H1 (cell line): ENCODE data around the gene COX6A2. TPM values are rescaled to one million over a fixed set of nuclear protein-coding genes. Genes with fewer than 3 reads are reported as not detected.

Source experiments
- CTCF ChIA-PET: fragments of 300-600 bp; sonication (Branson Sonifier 250); formaldehyde crosslinking; loops from one replicate; lab custom pipeline; 2021; ENCODE audit not compliant: partially characterized antibody; lab: Charles Lee
- POLR2A ChIA-PET: fragments of 300-600 bp; sonication (Branson Sonifier 250); formaldehyde crosslinking; loops from one replicate; lab custom pipeline; 2021; ENCODE audit warnings: inconsistent platforms; ENCODE audit not compliant: partially characterized antibody; lab: Charles Lee
- DNase-seq, 2 experiments: peaks; one replicate each; pipeline versions ENCODE4 v3.0.0 to v3.0.0-alpha.2; 2010 to 2022; ENCODE audit warnings: low spot score in 2 of 2, low read depth in 1 of 2, mixed read lengths in 1 of 2
- FAIRE-seq: peaks from 2 replicates; lab custom pipeline; 2011; peaks lifted over from hg19 to GRCh38; lab: Jason Lieb, UNC
- H2AFZ ChIP-seq: 2 replicates; pipeline ENCODE4 v1.8.1; 2012; ENCODE audit warnings: low read length, inconsistent platforms
- H2AK5ac ChIP-seq: 2 replicates; pipeline ENCODE4 v1.6.1; 2013; ENCODE audit warnings: low read depth, low read length
- H2BK120ac ChIP-seq: replicated peaks from 2 replicates; pipeline ENCODE3; 2013; ENCODE audit warnings: low read depth, low read length, inconsistent platforms
- H2BK12ac ChIP-seq: 2 replicates; pipeline ENCODE4 v1.6.1; 2013; ENCODE audit warnings: low read depth, low read length
- H2BK15ac ChIP-seq: 2 replicates; pipeline ENCODE4 v1.6.1; 2013; ENCODE audit warnings: low read length
- H2BK20ac ChIP-seq: 2 replicates; pipeline ENCODE4 v1.6.1; 2013; ENCODE audit warnings: low read length
- H2BK5ac ChIP-seq: 2 replicates; pipeline ENCODE4 v1.6.1; 2013; ENCODE audit warnings: low read depth, low read length
- H3K14ac ChIP-seq: 2 replicates; pipeline ENCODE4 v1.6.1; 2013; ENCODE audit warnings: inconsistent platforms; ENCODE audit not compliant: insufficient read length
- H3K18ac ChIP-seq: 2 replicates; pipeline ENCODE4 v1.6.1; 2013; ENCODE audit warnings: low read length; ENCODE audit errors: extremely low read depth
- H3K23ac ChIP-seq: 2 replicates; pipeline ENCODE4 v1.6.1; 2013; ENCODE audit warnings: inconsistent platforms; ENCODE audit not compliant: insufficient read length
- H3K23me2 ChIP-seq: 2 replicates; pipeline ENCODE4 v1.6.1; 2013; ENCODE audit warnings: low read depth, low read length
- H3K27ac ChIP-seq: 2 replicates; pipeline ENCODE4 v1.6.1; 2011; ENCODE audit warnings: low read depth, low read length, inconsistent platforms
- H3K27me3 ChIP-seq, 4 experiments: replicated peaks in 1 of 4; 1 replicate in 1 of 4; 2 replicates in 3 of 4; pipeline versions ENCODE4 v1.6.1 to v1.8.1; 2011 to 2013; ENCODE audit warnings: low read length in 3 of 4, mild to moderate bottlenecking in 3 of 4, inconsistent platforms in 2 of 4, mixed read lengths in 2 of 4, moderate library complexity in 1 of 4; ENCODE audit not compliant: control insufficient read depth in 3 of 4, insufficient read depth in 3 of 4; ENCODE audit errors: extremely low read depth in 1 of 4
- H3K36me3 ChIP-seq, 4 experiments: 2 replicates each; pipeline versions ENCODE4 v1.6.1 to v1.8.1; 2011 to 2013; ENCODE audit warnings: mild to moderate bottlenecking in 4 of 4, low read length in 3 of 4, moderate library complexity in 2 of 4, control low read depth in 1 of 4, inconsistent platforms in 1 of 4; ENCODE audit not compliant: insufficient read depth in 4 of 4, control insufficient read depth in 2 of 4
- H3K4ac ChIP-seq: replicated peaks from 2 replicates; pipeline ENCODE3; 2013; ENCODE audit warnings: low read length, low read depth, mixed read lengths, inconsistent platforms; ENCODE audit not compliant: insufficient read length
- H3K4me1 ChIP-seq, 4 experiments: replicated peaks in 1 of 4; 1 replicate in 1 of 4; 2 replicates in 3 of 4; pipeline versions ENCODE4 v1.6.1 to v1.8.1; 2011 to 2013; ENCODE audit warnings: low read length in 3 of 4, inconsistent platforms in 2 of 4, mixed read lengths in 1 of 4; ENCODE audit not compliant: insufficient read depth in 4 of 4, control insufficient read depth in 3 of 4
- H3K4me2 ChIP-seq, 2 experiments: 2 replicates each; pipeline versions ENCODE4 v1.6.1 to v1.8.1; 2011 to 2013; ENCODE audit warnings: low read depth in 2 of 2, low read length in 2 of 2, control low read depth in 1 of 2, inconsistent platforms in 1 of 2, mild to moderate bottlenecking in 1 of 2; ENCODE audit not compliant: insufficient read depth in 1 of 2
- H3K4me3 ChIP-seq, 4 experiments: fragments of 200-600, 300-600 bp in 1 of 4; sonication (generic), shearing (Covaris generic), sonication (Bioruptor Twin) in 1 of 4; 2 replicates each; pipeline versions ENCODE4 v1.5.1 to v1.8.1; 2011 to 2016; ENCODE audit warnings: low read length in 4 of 4, low read depth in 3 of 4, control low read depth in 2 of 4, inconsistent platforms in 2 of 4, mild to moderate bottlenecking in 2 of 4, mixed read lengths in 1 of 4, moderate library complexity in 1 of 4; ENCODE audit not compliant: insufficient read depth in 2 of 4; ENCODE audit errors: extremely low read depth in 1 of 4
- H3K56ac ChIP-seq: replicated peaks from 2 replicates; pipeline ENCODE3; 2013; ENCODE audit warnings: low read depth, mild to moderate bottlenecking, mixed read lengths, low read length, inconsistent platforms; ENCODE audit not compliant: insufficient read length
- H3K79me1 ChIP-seq: 2 replicates; pipeline ENCODE4 v1.6.1; 2013; ENCODE audit warnings: low read depth, low read length, control low read depth
- H3K79me2 ChIP-seq, 2 experiments: 2 replicates each; pipeline versions ENCODE4 v1.6.1 to v1.8.1; 2012 to 2013; ENCODE audit warnings: low read length in 2 of 2, mild to moderate bottlenecking in 2 of 2, inconsistent platforms in 1 of 2; ENCODE audit not compliant: insufficient read depth in 2 of 2, control insufficient read depth in 1 of 2
- H3K9ac ChIP-seq, 4 experiments: replicated peaks in 1 of 4; 1 replicate in 1 of 4; 2 replicates in 3 of 4; pipeline versions ENCODE4 v1.6.1 to v1.8.1; 2011 to 2013; ENCODE audit warnings: low read depth in 3 of 4, low read length in 3 of 4, control low read depth in 2 of 4, mild to moderate bottlenecking in 2 of 4, moderate library complexity in 2 of 4, inconsistent platforms in 1 of 4; ENCODE audit errors: extremely low read depth in 1 of 4
- H3K9me3 ChIP-seq, 2 experiments: 2 replicates each; pipeline versions ENCODE4 v1.6.1 to v1.8.1; 2012 to 2013; ENCODE audit warnings: mild to moderate bottlenecking in 2 of 2, moderate library complexity in 2 of 2, control low read depth in 1 of 2, inconsistent platforms in 1 of 2, low read depth in 1 of 2, low read length in 1 of 2, mixed read lengths in 1 of 2; ENCODE audit not compliant: insufficient read depth in 2 of 2
- H4K20me1 ChIP-seq, 2 experiments: replicated peaks in 1 of 2; 2 replicates each; pipeline versions ENCODE3 to v1.8.1; 2011 to 2013; ENCODE audit warnings: inconsistent platforms in 2 of 2, low read length in 2 of 2, mild to moderate bottlenecking in 1 of 2; ENCODE audit not compliant: insufficient read depth in 2 of 2, control insufficient read depth in 1 of 2
- H4K5ac ChIP-seq: 2 replicates; pipeline ENCODE4 v1.6.1; 2013; ENCODE audit warnings: low read length, low read depth, mixed read lengths, inconsistent platforms; ENCODE audit not compliant: insufficient read length
- H4K8ac ChIP-seq: 2 replicates; pipeline ENCODE4 v1.8.0; 2013; ENCODE audit warnings: mild to moderate bottlenecking, moderate library complexity, low read length, inconsistent platforms; ENCODE audit not compliant: insufficient read depth; ENCODE audit errors: extremely low read depth
- H4K91ac ChIP-seq: replicated peaks from 2 replicates; pipeline ENCODE3; 2013; ENCODE audit warnings: low read length, mixed read lengths, inconsistent platforms; ENCODE audit not compliant: insufficient read length
- BACH1 ChIP-seq: IDR thresholded peaks from 2 replicates; pipeline ENCODE4 v1.6.1; 2012; ENCODE audit warnings: low read length, improper control_type of control experiment
- BRCA1 ChIP-seq: IDR thresholded peaks from 2 replicates; pipeline ENCODE4 v1.6.1; 2012; ENCODE audit warnings: low read depth, low read length, improper control_type of control experiment
- EZH2 ChIP-seq: fragments of 200-600 bp; sonication (generic); IDR thresholded peaks from 2 replicates; pipeline ENCODE4 v1.7.1; 2012; ENCODE audit warnings: low read depth, mild to moderate bottlenecking, moderate library complexity, low read length, inconsistent platforms; ENCODE audit not compliant: severe bottlenecking
- KDM4A ChIP-seq: IDR thresholded peaks from one replicate; pipeline ENCODE4 v1.7.1; 2012; ENCODE audit warnings: low read depth, mild to moderate bottlenecking, moderate library complexity, low read length, inconsistent platforms; ENCODE audit not compliant: severe bottlenecking
- NANOG ChIP-seq: IDR thresholded peaks from 2 replicates; pipeline ENCODE4 v1.6.1; 2011; ENCODE audit warnings: low read length, low read depth, mild to moderate bottlenecking, inconsistent platforms; ENCODE audit not compliant: insufficient read depth, poor library complexity, severe bottlenecking
- RFX5 ChIP-seq: IDR thresholded peaks from 2 replicates; pipeline ENCODE4 v1.6.1; 2011; ENCODE audit warnings: low read depth, low read length, improper control_type of control experiment, borderline replicate concordance
- SAP30 ChIP-seq: fragments of 300-600 bp; sonication (generic); IDR thresholded peaks from 2 replicates; pipeline ENCODE4 v1.7.1; 2012; ENCODE audit warnings: low read length, moderate library complexity, mild to moderate bottlenecking, inconsistent platforms; ENCODE audit not compliant: insufficient read depth, insufficient replicate concordance
- SP1 ChIP-seq: IDR thresholded peaks from 2 replicates; pipeline ENCODE4 v1.6.1; 2011; ENCODE audit warnings: low read depth, low read length
- SRF ChIP-seq: IDR thresholded peaks from 2 replicates; pipeline ENCODE4 v1.6.1; 2011; ENCODE audit warnings: mild to moderate bottlenecking, low read depth, low read length, moderate library complexity
- SUZ12 ChIP-seq: fragments of 200-600 bp; sonication (generic); IDR thresholded peaks from 2 replicates; pipeline ENCODE4 v1.6.1; 2012; ENCODE audit warnings: mild to moderate bottlenecking, inconsistent platforms, low read length, moderate library complexity, mixed read lengths
- TCF12 ChIP-seq: IDR thresholded peaks from 2 replicates; pipeline ENCODE4 v1.6.1; 2011; ENCODE audit warnings: low read depth, mild to moderate bottlenecking, low read length
- WGBS, 2 experiments: shearing (Covaris generic) in 1 of 2; methylation state at CpG; one replicate each; pipeline versions ENCODE4 v1.1.6 to v1.1.7; 2013 to 2015; ENCODE audit warnings: low lambda C conversion rate in 2 of 2, mixed read lengths in 2 of 2, inconsistent platforms in 1 of 2, low coverage in 1 of 2, missing lambda C conversion rate in 1 of 2; ENCODE audit not compliant: insufficient replicate concordance in 2 of 2, insufficient coverage in 1 of 2, insufficient read length in 1 of 2; ENCODE audit errors: extremely low coverage in 1 of 2, missing lambda C conversion rate in 1 of 2; 5-methylcytosine and 5-hydroxymethylcytosine counted together
- polyA plus RNA-seq, 7 experiments: library from polyadenylated mRNA; depleted of rRNA in 3 of 7; stranded (reverse) in 5 of 7; unstranded in 2 of 7; fragments of >200 nt in 5 of 7; fragments of 200-250 nt in 2 of 7; gene quantifications; 1 replicate in 5 of 7; 2 replicates in 1 of 7; 4 replicates in 1 of 7; pipeline versions ENCODE4 v1.2.1 to v1.2.3, GENCODE V29; 2011 to 2013; ENCODE audit warnings: missing spikeins in 2 of 7, mixed read lengths in 2 of 7
- total RNA-seq: library from RNA; stranded (reverse); fragmentation: NEBNext Ultra II Directional; extraction: Animal tissue kit (Norgen Biotek cat#: 25700); gene quantifications from 2 replicates; pipeline ENCODE4 v1.2.1, GENCODE V29; 2021

The COX6A2 gene
- total and polyA plus RNA-seq, 2 of the 8 experiments (the other 6 are each of a cell fraction or from before 2014, with no cell fraction given) = 0.79 TPM; not detected in 1

- peaks cover 2% of the 10 kb centered on the region; the same call in 1 of the 2 replicates for H3K23me2 ChIP-seq
- H2BK120ac ChIP-seq = no peak overlapping the region
- no peaks in the 10 kb centered on the region for H4K20me1 ChIP-seq
- POLR2A ChIA-PET = no interaction called here
- H3K79me2 ChIP-seq = no peaks in the 10 kb centered on the region
- H3K9me3 ChIP-seq = no peaks in the 10 kb centered on the region
- no peak overlapping the region for H3K9ac ChIP-seq
- no peak overlapping the region for H2BK5ac ChIP-seq
- H2BK12ac ChIP-seq = no peak overlapping the region
- no peak overlapping the region for H4K91ac ChIP-seq
- H2AFZ ChIP-seq = no peak overlapping the region
- H2BK15ac ChIP-seq = no peak overlapping the region
- H3K4me1 ChIP-seq = no peaks in the 10 kb centered on the region
- no peak overlapping the region for H2BK20ac ChIP-seq
- no peak overlapping the region for H3K14ac ChIP-seq
- DNase-seq (no peak), FAIRE-seq (no peak)
- CTCF ChIA-PET = no interaction called here
- H3K4ac ChIP-seq = no peak overlapping the region
- H3K79me1 ChIP-seq = no peaks in the 10 kb centered on the region
- no peak overlapping the region for H3K56ac ChIP-seq
- WGBS, 2 experiments = 92% methylated on average over 5 of the region's 5 CpGs; no CpG with 5 or more reads in 1 of the 2 experiments
- no peak overlapping the region for H3K4me2 ChIP-seq
- no peaks in the 10 kb centered on the region for H3K36me3 ChIP-seq
- H4K5ac ChIP-seq = no peak overlapping the region
- H4K8ac ChIP-seq = no peak overlapping the region
- TF ChIP-seq EZH2 (no peak), BRCA1 (no peak), BACH1 (no peak), RFX5 (no peak), SP1 (no peak), KDM4A (no peak), SRF (no peak), SAP30 (no peak), TCF12 (no peak), NANOG (no peak), SUZ12 (no peak)
- H2AK5ac ChIP-seq = no peak overlapping the region
- H3K4me3 ChIP-seq = no peak overlapping the region
- H3K23ac ChIP-seq = no peak overlapping the region
- no peaks in the 10 kb centered on the region; a peak in 1 of 7 replicates for H3K27me3 ChIP-seq
- no peak overlapping the region for H3K18ac ChIP-seq
- no peak overlapping the region for H3K27ac ChIP-seq
Observed at GRCh38 chr16:31413381-31413780, 14.8 kb downstream of the COX6A2 start.
